B cell (primary cell): ENCODE results near the gene MIPOL1.

ENCODE experiments used
- CTCF ChIP-seq: fragments of 200-600 bp; IDR thresholded peaks from one replicate; pipeline ENCODE4 v1.8.0; 2022; ENCODE audit warnings: antibody characterized with exemption, mild to moderate bottlenecking
- EZH2 ChIP-seq: IDR thresholded peaks from 2 replicates; pipeline ENCODE4 v1.6.1; 2012; ENCODE audit warnings: borderline replicate concordance, low read depth, mild to moderate bottlenecking, moderate library complexity, low read length; ENCODE audit not compliant: insufficient read depth, poor library complexity, severe bottlenecking

- TF ChIP-seq CTCF (no peak), EZH2 (no peak)
Observed at GRCh38 chr14:37179896-37180502, 17.7 kb upstream of the MIPOL1 start.
